Measurements from ENCODE around the gene AKT3. TPM values are rescaled to one million over a fixed set of nuclear protein-coding genes. Genes with fewer than 3 reads are reported as not detected.

AKT3 gene
- polyA plus RNA-seq, 2 of the 4 experiments (the other 2 are of a cell fraction) = 18.4 to 43.5 TPM

- FAIRE-seq = no peak
- TF ChIP-seq BHLHE40 (IDR thresholded peaks at IDR 0.05; ENCODE audit: low read depth, low read length) = no peak
- no peak for TF ChIP-seq HDAC2 (IDR thresholded peaks at IDR 0.05)
- TF ChIP-seq, protein P1, sequence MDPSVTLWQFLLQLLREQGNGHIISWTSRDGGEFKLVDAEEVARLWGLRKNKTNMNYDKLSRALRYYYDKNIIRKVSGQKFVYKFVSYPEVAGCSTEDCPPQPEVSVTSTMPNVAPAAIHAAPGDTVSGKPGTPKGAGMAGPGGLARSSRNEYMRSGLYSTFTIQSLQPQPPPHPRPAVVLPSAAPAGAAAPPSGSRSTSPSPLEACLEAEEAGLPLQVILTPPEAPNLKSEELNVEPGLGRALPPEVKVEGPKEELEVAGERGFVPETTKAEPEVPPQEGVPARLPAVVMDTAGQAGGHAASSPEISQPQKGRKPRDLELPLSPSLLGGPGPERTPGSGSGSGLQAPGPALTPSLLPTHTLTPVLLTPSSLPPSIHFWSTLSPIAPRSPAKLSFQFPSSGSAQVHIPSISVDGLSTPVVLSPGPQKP (IDR thresholded peaks at IDR 0.05; ENCODE audit: low read depth, low read length) = no peak
- TF ChIP-seq RCOR1 (IDR thresholded peaks at IDR 0.05; ENCODE audit: low read depth, low read length) = no peak
- TF ChIP-seq, protein P2, sequence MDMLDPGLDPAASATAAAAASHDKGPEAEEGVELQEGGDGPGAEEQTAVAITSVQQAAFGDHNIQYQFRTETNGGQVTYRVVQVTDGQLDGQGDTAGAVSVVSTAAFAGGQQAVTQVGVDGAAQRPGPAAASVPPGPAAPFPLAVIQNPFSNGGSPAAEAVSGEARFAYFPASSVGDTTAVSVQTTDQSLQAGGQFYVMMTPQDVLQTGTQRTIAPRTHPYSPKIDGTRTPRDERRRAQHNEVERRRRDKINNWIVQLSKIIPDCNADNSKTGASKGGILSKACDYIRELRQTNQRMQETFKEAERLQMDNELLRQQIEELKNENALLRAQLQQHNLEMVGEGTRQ (IDR thresholded peaks at IDR 0.05) = no peak
- no peak for TF ChIP-seq RNF2 (IDR thresholded peaks at IDR 0.05; ENCODE audit: borderline replicate concordance, low read depth)
- no peak for TF ChIP-seq ZFP36 (IDR thresholded peaks at IDR 0.05; ENCODE audit: borderline replicate concordance, partially characterized antibody)
- TF ChIP-seq PHF8 (IDR thresholded peaks at IDR 0.05; ENCODE audit: borderline replicate concordance, low read depth) = no peak
- no peak for TF ChIP-seq RARB (CRISPR knock-in tag; IDR thresholded peaks at IDR 0.05)
- TF ChIP-seq CHD4 (IDR thresholded peaks at IDR 0.05; ENCODE audit: borderline replicate concordance) = no peak
- no peak for TF ChIP-seq MYC (IDR thresholded peaks at IDR 0.05; ENCODE audit: borderline replicate concordance, low read length)
- no peak for TF ChIP-seq FOSL2 (IDR thresholded peaks at IDR 0.05)
- TF ChIP-seq FOSL2 (CRISPR knock-in tag; IDR thresholded peaks at IDR 0.05) = no peak
- no peak for TF ChIP-seq POLR2A (IDR thresholded peaks at IDR 0.05; ENCODE audit: low read length)
- no peak for TF ChIP-seq CBX8 (IDR thresholded peaks at IDR 0.05)
- TF ChIP-seq REST (IDR thresholded peaks at IDR 0.05) = no peak
- no peak for TF ChIP-seq SMC3 (IDR thresholded peaks at IDR 0.05)
- WGBS (ENCODE audit: missing lambda C conversion rate) = 89% methylated on average over 1 of the region's 1 CpG
Observed at GRCh38 chr1:243514927-243515326, 335.1 kb downstream of the AKT3 start.

DNA sequence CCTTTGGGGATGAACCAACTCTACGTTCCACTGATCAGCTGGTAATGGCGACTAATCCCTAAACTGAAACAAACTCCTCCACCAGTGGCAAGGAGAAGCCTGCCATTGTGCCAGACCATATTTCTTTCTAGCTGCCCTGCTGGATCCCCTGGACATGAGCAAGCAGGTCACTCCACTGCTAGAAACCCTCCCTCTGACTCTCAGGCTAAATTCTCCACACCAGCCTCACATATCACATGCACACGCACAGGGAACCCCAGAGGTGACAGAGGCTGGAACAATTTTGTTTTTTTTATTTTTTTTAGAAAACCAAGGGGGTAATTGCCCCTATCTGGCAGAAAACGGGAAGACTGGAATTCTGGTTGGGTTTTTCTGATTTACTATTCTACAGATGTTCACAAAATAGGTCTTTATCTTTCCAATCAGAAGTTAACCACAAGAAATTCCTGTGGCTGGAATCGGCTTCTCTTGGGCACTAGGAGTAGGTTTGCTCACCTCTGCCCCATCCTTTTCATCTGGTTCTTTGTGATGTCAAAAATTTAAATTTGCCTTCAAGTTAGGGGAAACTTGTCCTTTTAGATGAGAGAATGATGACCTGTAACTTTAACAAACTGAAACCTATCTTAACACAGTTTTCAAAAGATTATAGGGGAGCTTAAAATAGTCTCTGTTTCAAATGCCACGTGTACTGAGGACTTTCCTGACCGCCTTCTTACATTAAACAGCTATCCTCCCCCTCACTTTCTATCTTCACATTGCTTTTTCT, 336.1 kb downstream of the AKT3 start:
- H3K4me3 ChIP-seq = no peak overlapping the region
- no peaks in the 10 kb centered on the region for H3K9me3 ChIP-seq
- POLR2A ChIA-PET = no interaction called here
- H3K4me1 ChIP-seq = no peaks in the 10 kb centered on the region
- H3K27ac ChIP-seq = no peak overlapping the region
- CTCF ChIA-PET = no interaction called here
- WGBS (ENCODE audit: missing lambda C conversion rate) = 86% methylated on average over 7 of the region's 7 CpGs
- DNase-seq (ENCODE audit: low read depth in 1 of 2, low spot score in 1 of 2) (no peak), FAIRE-seq (no peak), ATAC-seq (no peak)
- TF ChIP-seq NFE2L2 (conservative IDR thresholded peaks at IDR 0.05; ENCODE audit: low read length) = no peak
- TF ChIP-seq CHD4 (IDR thresholded peaks at IDR 0.05; ENCODE audit: borderline replicate concordance) = no peak
- no peak for TF ChIP-seq JUNB (IDR thresholded peaks at IDR 0.05)
- no peak overlapping the region for H3K4me2 ChIP-seq

More at GRCh38 chr1:243514927-243515326, 335.1 kb downstream of the AKT3 start:
- no peak overlapping the region for H3K27ac ChIP-seq
- ChIA-PET CTCF (no interaction called here), POLR2A (no interaction called here)
- no peaks in the 10 kb centered on the region for H3K9me3 ChIP-seq
- H3K4me3 ChIP-seq = no peak overlapping the region
- no peak overlapping the region for H3K4me2 ChIP-seq
- ATAC-seq = no peak
- no peak for DNase-seq (ENCODE audit: low read depth in 1 of 2, low spot score in 1 of 2)
- no peaks in the 10 kb centered on the region for H3K4me1 ChIP-seq

Measured in A549 (cell line).